OCI-LY1 (cell line): ENCODE data around the gene HUNK.

Experiments
- H2AFZ ChIP-seq: fragments of 200-600 bp; sonication (generic), shearing (Covaris generic); 2 replicates; pipeline ENCODE4 v1.6.0; 2014; ENCODE audit warnings: antibody characterized with exemption, mild to moderate bottlenecking, low read length
- H3F3A ChIP-seq: fragments of 200-600 bp; sonication (generic), shearing (Covaris generic); 2 replicates; pipeline ENCODE4 v1.6.0; 2014; ENCODE audit warnings: mild to moderate bottlenecking, antibody characterized with exemption, low read length, moderate library complexity; ENCODE audit not compliant: insufficient read depth
- H3K27ac ChIP-seq: fragments of 200-600 bp; sonication (generic); 2 replicates; pipeline ENCODE4 v1.5.1; 2014; ENCODE audit warnings: low read length, mixed run types, mild to moderate bottlenecking, low read depth; ENCODE audit not compliant: poor library complexity, severe bottlenecking
- H3K27me3 ChIP-seq: fragments of 200-600 bp; sonication (generic); 2 replicates; pipeline ENCODE4 v1.6.0; 2014; ENCODE audit warnings: antibody characterized with exemption, mild to moderate bottlenecking, low read length, moderate library complexity; ENCODE audit not compliant: insufficient read depth
- H3K36me3 ChIP-seq: fragments of 200-600 bp; sonication (generic); 2 replicates; pipeline ENCODE4 v1.6.1; 2014; ENCODE audit warnings: mild to moderate bottlenecking, antibody characterized with exemption, low read length, moderate library complexity, mixed read lengths; ENCODE audit not compliant: insufficient read depth
- H3K4me1 ChIP-seq: fragments of 200-600 bp; sonication (generic); 2 replicates; pipeline ENCODE4 v1.5.1; 2014; ENCODE audit warnings: mild to moderate bottlenecking, low read length, moderate library complexity; ENCODE audit not compliant: insufficient read depth, severe bottlenecking
- H3K4me2 ChIP-seq: fragments of 200-600 bp; sonication (generic), shearing (Covaris generic); 2 replicates; pipeline ENCODE4 v1.6.1; 2014; ENCODE audit warnings: low read length
- H3K4me3 ChIP-seq: fragments of 200-600 bp; sonication (generic); 2 replicates; pipeline ENCODE4 v1.5.1; 2014; ENCODE audit warnings: low read length, low read depth, mild to moderate bottlenecking, mixed read lengths; ENCODE audit not compliant: poor library complexity, severe bottlenecking
- H3K79me2 ChIP-seq: fragments of 200-600 bp; shearing (Covaris generic); 2 replicates; pipeline ENCODE4 v1.6.1; 2016; ENCODE audit warnings: mixed run types, low read length, mixed read lengths; ENCODE audit not compliant: insufficient read depth
- H3K9ac ChIP-seq: fragments of 200-600 bp; sonication (generic), shearing (Covaris generic); 2 replicates; pipeline ENCODE4 v1.6.1; 2014; ENCODE audit warnings: mild to moderate bottlenecking, low read length, mixed read lengths
- H3K9me2 ChIP-seq: fragments of 200-600 bp; sonication (generic), shearing (Covaris generic); 2 replicates; pipeline ENCODE4 v1.6.1; 2014; ENCODE audit warnings: low read depth, mild to moderate bottlenecking, low read length, mixed read lengths
- H3K9me3 ChIP-seq: fragments of 200-600 bp; shearing (Covaris generic); 2 replicates; pipeline ENCODE4 v1.6.1; 2014; ENCODE audit warnings: low read length, mixed read lengths
- H4K20me1 ChIP-seq: fragments of 200-600 bp; sonication (generic), shearing (Covaris generic); 2 replicates; pipeline ENCODE4 v1.6.0; 2016; ENCODE audit warnings: mild to moderate bottlenecking, low read length; ENCODE audit not compliant: insufficient read depth
- EZH2 ChIP-seq: fragments of 200-600 bp; sonication (generic), shearing (Covaris generic); IDR thresholded peaks from 2 replicates; pipeline ENCODE4 v1.8.0; 2017; ENCODE audit warnings: borderline replicate concordance, mixed run types, mild to moderate bottlenecking, antibody characterized with exemption, low read length, moderate library complexity, mixed read lengths
- TF ChIP-seq, protein P1 (sequence below): fragments of 200-600 bp; sonication (generic), shearing (Covaris generic); IDR thresholded peaks from 2 replicates; pipeline ENCODE4 v1.5.1; 2017; ENCODE audit warnings: mild to moderate bottlenecking, antibody characterized with exemption, low read length, moderate library complexity, mixed read lengths

The HUNK gene

DNA sequence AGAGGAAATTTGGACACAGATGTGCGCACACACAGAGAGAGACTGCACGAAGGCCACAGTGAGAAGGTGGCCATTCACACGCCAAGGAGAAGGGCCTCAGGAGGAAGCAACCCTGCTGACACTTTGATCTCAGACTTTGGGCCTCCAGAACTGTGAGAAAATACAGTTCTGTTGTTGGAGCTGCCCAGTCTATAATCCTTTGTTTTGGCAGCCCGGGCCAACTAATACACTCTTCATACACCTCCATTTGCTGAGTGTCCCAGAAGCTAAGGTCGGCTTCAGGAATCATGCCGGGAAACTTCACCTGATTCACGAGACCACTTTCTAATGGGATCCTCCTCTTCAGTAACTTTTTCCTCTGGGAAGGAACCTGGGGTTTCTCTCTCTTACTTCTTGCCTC, 23.2 kb downstream of the HUNK start:
- Histone ChIP-seq H3K9me2 (no peaks in the 10 kb centered on the region), H3K9me3 (no peaks in the 10 kb centered on the region), H3K4me2 (no peak overlapping the region), H3K4me3 (no peak overlapping the region), H3K36me3 (no peaks in the 10 kb centered on the region), H4K20me1 (no peaks in the 10 kb centered on the region), H3K27ac (no peak overlapping the region), H3K4me1 (no peaks in the 10 kb centered on the region), H3K9ac (no peak overlapping the region), H3K79me2 (no peaks in the 10 kb centered on the region), H3K27me3 (no peaks in the 10 kb centered on the region), H3F3A (no peaks in the 10 kb centered on the region), H2AFZ (no peak overlapping the region)
- TF ChIP-seq EZH2: no peak
- TF ChIP-seq, protein P1, sequence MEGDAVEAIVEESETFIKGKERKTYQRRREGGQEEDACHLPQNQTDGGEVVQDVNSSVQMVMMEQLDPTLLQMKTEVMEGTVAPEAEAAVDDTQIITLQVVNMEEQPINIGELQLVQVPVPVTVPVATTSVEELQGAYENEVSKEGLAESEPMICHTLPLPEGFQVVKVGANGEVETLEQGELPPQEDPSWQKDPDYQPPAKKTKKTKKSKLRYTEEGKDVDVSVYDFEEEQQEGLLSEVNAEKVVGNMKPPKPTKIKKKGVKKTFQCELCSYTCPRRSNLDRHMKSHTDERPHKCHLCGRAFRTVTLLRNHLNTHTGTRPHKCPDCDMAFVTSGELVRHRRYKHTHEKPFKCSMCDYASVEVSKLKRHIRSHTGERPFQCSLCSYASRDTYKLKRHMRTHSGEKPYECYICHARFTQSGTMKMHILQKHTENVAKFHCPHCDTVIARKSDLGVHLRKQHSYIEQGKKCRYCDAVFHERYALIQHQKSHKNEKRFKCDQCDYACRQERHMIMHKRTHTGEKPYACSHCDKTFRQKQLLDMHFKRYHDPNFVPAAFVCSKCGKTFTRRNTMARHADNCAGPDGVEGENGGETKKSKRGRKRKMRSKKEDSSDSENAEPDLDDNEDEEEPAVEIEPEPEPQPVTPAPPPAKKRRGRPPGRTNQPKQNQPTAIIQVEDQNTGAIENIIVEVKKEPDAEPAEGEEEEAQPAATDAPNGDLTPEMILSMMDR: no peak

DNA sequence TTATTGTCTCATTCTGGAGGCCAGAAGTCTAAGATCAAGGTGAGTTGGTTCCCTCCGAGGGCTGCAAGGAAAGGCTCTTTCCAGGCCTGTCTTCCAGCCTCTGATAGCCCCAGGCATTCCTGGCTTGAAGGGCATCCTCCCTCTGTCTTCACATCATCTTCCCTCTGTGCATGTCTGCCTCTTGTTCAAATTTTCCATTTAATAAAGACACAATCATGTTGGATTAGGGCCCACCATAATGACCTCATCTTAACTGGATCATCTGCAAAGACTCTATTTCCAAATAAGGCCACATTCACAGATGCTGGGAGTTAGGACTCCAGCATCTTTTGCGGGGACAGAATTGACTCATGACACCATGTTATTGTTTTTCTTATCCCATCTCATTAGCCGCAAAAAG, 24.5 kb downstream of the HUNK start:
- Histone ChIP-seq H3K27ac (no peak overlapping the region), H3K27me3 (no peaks in the 10 kb centered on the region), H3K79me2 (no peaks in the 10 kb centered on the region), H4K20me1 (no peaks in the 10 kb centered on the region), H3K4me1 (no peaks in the 10 kb centered on the region), H3K9me3 (no peaks in the 10 kb centered on the region), H3K9ac (no peak overlapping the region), H3K9me2 (no peaks in the 10 kb centered on the region), H3K36me3 (no peaks in the 10 kb centered on the region), H3F3A (no peaks in the 10 kb centered on the region), H3K4me2 (no peak overlapping the region), H2AFZ (no peak overlapping the region), H3K4me3 (no peak overlapping the region)
- TF ChIP-seq, protein P1: no peak
- no peak for TF ChIP-seq EZH2

DNA sequence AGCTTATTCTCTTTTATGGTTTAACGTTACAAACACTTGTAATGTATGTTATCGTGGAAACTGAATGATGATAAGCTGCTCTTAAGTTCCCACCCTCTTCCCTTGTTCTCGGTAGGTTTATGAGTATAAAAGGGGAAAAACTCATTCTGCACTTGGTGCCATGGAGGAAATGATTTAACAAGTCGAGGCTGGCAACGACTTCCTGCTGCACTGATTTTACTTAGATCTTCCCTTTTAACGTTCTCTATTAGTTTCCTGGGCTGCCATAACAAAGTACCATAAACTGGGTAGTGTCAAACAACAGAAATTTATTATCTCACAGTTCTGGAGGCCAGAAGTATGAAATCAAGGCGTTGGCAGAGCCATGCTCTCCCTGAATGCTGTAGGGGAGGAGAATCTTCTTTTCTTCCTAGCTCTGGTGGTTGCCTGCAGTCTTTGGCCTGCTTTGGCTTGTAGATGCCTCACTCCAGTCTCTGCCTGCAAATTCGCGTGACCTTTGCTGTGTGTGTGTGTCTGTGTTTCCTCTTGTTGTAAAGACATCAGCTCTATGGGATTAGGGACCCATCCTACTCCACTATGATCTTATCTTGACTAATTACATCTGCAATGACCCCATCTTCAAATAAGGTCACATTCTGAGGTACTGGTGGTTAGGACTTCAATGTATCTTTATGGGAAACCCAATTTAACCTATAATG, 26.3 kb downstream of the HUNK start:
- Histone ChIP-seq H2AFZ (no peak overlapping the region), H3K4me2 (no peak overlapping the region), H3K27ac (no peak overlapping the region), H3K27me3 (no peaks in the 10 kb centered on the region), H3K9ac (no peak overlapping the region), H3K9me3 (no peaks in the 10 kb centered on the region), H3K79me2 (no peaks in the 10 kb centered on the region), H3K4me1 (no peaks in the 10 kb centered on the region), H3F3A (no peaks in the 10 kb centered on the region), H4K20me1 (no peaks in the 10 kb centered on the region), H3K9me2 (no peaks in the 10 kb centered on the region), H3K4me3 (no peak overlapping the region), H3K36me3 (no peaks in the 10 kb centered on the region)
- TF ChIP-seq, protein P1: no peak
- TF ChIP-seq EZH2: no peak
